Measurements from ENCODE around the gene CDH8.

Gene CDH8

GRCh38 chr16:62036101-62036801, at the start of gene CDH8:
CDH8 (minus strand) TSS chr16:62036438; CDS start chr16:62021403, 15,035 bp downstream.
- DNase-seq: peak; percentile 89

- DNase-seq: peak; percentile 16
Observed at GRCh38 chr16:62079236-62079635, 43.0 kb upstream of the CDH8 start.

DNA sequence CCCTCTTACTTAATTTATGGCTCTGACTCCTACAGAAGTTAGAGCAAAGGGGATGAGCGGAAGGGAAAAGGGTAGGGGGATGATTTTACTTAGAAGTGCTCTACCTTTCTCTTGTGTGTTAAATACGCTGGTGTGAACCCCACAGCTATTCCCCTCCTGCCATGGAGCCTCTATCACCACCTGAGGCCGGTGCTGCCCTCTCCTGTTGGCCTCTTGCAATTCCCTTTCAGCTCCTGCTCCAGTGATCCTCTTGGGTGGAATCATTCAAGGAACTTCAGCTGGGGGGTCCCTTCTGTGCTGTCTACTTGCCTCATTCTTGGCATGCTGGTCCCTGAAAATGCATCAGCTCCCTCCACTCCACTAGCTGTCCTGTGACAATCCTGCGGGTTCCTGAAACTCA, 41.8 kb upstream of the CDH8 start:
- peak; percentile 65 for DNase-seq

DNA sequence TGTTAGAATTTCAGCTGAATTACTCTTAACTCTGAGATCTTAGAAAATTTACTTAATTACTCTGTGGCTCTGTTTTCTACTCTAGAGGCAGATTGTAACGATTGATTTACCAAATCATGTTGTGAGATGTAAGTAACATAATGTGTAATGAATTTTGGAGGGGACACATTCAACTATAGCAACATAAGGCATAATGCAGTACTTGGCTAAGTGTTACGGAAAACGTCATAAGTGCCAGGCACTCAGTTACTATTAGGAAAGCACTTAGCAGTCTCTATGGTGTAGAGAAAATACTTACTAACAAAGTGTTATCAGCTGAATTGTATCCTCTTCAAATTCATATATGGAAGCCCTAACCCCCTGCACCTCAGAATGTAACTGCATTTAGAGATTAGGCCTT, 40.6 kb upstream of the CDH8 start:
- DNase-seq: no peak

DNA sequence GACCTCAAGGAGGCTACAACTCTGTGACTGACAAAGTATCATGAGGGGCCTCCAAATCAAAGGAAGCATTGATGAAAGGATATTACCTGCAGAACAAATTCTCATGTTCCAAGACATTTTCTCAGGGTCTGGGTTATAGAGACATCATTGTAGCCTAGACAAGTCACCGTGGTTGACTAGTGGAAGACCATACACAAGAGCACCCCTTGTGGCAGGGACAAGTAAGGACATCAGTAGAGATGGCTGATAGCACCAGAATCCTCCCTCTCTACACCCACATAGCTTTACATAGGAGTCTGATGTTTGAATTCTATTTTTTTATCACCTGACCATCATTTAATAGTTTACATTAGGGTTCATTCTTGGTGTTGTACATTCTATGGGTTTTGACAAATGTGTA, 32.5 kb upstream of the CDH8 start:
- peak; percentile 35 for DNase-seq

- no peak for DNase-seq
Observed at GRCh38 chr16:62067981-62068380, 31.7 kb upstream of the CDH8 start.

DNA sequence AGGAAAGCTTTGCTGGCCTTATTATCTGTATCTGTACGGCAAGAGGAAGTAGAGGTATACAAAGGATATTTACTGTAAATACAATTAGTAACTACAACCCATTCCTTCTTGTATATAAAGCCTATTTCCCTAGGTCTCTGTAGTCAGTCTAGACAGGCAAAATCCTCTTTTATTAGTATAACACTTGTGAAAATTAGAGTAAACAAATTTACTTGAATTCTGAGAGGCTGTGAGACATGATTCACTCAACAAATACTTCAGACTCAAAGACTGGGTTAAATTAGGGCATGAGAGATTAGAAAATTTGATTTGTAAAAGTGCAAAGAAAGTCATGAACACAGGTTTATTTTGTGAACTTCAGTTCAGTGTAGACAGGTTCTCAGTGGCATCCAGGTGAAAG, 30.9 kb upstream of the CDH8 start:
- DNase-seq: no peak

DNA sequence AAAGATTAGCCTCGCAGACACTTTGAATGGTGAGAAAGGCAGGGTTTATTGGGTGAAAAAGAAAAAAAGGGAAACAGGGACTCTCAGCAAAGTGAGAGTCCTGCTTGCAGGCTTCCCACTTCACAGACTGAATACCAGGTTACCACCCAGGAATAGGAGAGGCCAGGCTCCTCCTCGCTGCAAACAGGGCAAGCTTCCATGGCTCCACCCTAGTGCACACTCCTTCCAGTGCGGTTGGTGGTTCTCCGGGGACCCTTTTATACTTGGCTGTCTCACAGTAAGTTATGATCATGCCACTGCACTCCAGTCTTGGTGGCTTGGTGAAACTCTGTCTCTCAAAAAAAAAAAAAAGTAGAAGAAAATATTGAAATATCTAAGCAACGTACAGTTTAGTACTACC, 30.5 kb upstream of the CDH8 start:
- DNase-seq: no peak

GRCh38 chr16:62064173-62064572, 27.9 kb upstream of the CDH8 start:
- DNase-seq: no peak

DNA sequence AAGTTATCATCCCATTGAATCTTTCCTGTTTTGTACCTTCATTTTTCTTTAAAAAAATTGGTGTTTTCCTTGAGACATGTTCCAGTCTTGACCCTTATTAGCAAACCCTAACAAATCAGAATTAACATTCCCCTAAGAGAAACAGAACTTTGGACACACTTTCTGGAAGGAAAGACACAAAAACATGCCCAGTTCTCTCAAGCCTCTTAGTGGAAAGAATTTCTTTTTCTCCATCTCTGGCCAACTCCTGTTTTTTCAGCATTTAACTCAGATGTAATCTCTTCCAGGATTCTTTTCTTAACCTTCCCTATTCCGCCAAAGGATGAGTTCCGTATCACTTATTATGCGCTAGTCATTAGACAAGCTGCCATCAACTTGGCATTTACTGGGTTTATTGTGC, 23.9 kb upstream of the CDH8 start:
- no peak for DNase-seq

DNA sequence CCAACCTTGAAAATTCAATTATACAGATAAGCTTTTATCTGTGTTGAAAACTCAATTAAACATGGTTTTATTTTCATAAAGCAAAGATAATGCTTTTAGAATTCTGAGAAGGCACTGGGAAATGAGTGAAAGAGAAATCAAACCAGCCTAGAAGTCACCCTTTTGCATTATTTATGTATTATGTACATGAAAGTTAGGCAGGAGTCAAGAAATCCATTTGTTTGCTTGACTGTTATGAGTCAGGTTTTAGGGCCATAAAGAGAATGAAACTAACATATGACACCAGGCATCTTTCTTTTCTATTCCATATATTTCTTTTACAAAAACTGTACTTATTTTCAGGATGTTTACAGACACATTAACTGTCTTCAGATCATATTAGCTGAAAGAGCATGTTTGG, 23.3 kb upstream of the CDH8 start:
- no peak for DNase-seq

GRCh38 chr16:62058412-62058811, 22.2 kb upstream of the CDH8 start:
- DNase-seq: no peak

GRCh38 chr16:62051942-62052341, 15.7 kb upstream of the CDH8 start:
- no peak for DNase-seq

- DNase-seq: peak; percentile 38
Observed at GRCh38 chr16:62050793-62051192, 14.6 kb upstream of the CDH8 start.

GRCh38 chr16:62046801-62047200, 10.6 kb upstream of the CDH8 start:
- DNase-seq: no peak

- DNase-seq: peak; percentile 73
Observed at GRCh38 chr16:62041401-62041800, 5.2 kb upstream of the CDH8 start.

DNA sequence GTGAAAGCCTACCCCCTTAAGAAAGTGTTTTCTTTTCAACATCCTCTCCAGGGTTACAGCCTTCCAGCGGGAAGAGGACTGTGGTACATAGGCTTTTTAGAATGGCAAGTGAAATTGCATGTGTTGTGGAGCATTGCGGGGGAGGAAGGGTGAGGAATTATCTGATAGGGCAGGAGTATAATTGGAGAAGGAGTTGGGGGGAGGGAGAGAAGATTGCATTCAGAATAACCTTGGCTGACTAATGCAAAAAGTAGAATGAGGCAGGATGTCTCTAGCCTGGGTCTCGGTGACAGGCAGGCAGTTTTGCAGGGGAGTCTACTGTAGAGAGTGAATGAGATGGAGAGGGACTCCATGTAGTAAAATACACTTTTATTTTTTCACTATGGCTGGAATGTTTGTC, 2.4 kb upstream of the CDH8 start:
- peak; percentile 21 for DNase-seq

- no peak for DNase-seq
Observed at GRCh38 chr16:62038225-62038624, 2.0 kb upstream of the CDH8 start.

GRCh38 chr16:62036802-62037135, 531 bp upstream of the CDH8 start:
- no peak for DNase-seq

DNA sequence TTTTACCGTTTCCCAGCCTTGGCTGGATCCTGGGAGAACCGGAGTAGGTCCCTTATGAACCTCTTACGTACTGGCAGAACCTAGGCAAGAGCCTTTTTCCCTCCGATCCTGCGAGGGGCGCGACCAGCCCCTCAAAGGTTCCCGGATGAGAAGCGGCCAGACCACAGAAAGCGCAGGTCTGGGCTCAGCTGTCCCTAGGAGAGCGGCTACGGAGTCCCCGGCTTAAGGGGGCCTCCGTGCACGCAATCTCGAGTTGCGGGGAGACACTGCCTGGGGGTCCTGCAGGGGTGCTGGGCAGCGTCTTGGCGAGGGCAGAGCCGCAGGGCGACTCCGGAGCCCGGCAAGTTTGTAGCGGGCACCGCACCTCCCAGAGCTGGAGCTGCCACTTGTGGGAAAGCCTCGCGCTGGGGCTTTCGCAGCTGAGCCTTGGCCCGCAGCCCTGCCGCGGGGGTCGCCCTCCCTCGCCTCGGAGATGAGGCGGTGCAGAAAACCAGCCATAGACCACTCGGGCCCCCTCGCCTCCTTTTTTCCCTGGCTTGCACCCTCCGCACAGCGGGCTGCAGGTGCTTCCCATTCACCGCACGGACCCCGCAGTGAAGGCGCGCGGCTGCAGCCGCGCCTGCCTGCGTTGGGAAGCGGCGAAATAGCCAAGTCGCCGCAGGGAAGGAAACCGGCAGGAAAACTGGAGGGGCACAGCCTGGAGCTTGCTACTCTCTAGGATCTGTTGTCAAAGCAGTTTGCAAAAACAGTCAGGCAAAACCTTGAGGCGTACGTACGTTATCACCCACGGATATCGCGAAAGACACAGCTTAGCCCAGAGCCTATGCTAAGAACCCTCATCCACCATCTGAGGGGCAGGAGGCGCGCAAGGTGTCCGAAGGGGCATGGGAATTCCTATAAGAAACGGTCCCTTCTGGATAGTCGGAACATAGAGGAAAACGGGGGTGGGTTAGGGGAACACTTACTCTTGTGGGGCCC, 834 bp downstream of the CDH8 start:
- DNase-seq: peak; percentile 70

DNA sequence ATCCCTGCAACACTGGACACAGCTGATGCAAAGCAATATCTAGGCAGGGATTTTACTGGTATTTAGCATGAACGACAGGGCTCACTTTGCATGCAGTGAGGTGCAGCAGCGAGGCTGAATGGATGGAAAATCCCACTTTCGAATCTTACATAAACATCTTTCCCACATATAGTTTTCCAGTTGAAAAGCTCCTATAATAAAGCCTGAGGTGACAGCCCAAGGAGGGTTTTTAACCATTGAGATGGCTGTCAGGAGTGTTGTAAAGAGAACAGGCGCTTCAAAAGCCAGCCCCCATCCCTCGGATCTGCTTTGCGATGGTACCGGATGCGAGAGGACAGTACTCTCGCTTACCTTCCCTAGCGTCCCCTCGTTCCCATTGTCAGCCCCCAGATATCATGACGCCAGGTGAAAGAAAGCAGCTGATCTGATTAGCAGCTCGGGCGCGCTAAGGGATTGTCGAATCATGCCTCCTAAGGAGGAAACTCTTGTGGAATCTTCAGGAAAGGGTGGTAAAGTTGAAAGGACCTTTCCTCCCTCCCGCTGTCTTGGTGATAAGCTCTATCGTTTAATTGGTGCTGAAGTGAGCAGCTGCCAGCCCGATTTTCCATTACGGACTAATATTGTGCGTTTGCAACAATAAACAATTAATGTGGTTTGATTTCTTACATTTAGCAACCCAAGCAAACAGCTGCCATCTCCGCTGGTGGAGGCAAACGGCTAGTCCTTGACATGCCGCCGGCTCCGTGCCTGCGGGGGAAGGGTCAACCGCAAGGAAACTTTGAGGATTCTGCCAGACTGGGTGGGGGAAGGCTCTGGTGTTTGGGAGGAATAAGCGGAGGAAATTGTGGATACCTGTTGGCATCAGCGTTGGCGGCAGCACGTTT, 1.8 kb downstream of the CDH8 start:
- peak; percentile 68 for DNase-seq

DNA sequence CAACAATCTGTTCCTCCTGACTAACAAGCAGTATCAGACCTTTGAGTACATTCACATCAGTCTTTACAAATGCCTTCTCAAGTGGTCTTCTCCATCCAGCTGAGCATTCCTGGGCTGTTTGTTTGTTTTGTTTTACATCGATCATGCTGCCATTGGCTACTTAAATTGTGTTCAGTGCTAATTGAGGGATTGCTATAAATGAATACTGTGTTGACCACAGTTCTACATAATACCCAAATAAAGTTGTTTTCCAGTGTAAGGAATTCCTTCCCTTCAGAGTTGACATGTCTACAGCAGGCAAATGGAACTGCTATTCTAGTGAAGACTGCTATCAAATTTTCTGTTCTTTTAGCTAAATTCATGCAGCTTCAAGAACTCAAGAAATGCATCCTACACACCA, 3.2 kb downstream of the CDH8 start:
- peak; percentile 24 for DNase-seq

DNA sequence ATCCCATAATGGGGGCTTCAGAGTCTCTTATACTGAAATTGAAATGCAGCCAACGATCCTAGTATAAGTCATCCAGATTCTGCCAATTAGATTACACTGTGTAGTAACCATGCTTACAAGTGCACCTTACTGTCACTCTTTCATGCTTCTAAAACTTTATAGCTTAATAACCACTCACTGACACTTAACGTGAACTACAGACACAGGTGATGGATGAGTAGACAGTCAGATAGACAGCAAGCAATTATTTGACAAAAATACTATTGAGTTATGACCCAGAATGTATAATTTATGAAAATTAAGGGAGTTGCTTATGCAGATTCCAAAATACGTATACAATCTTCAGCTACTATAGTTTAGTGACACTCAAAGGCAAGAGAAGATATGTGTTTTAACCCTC, 6.3 kb downstream of the CDH8 start:
- DNase-seq: peak; percentile 47

Measured in NCI-H69 (cell line).